ENCODE measurements around the gene RANBP9. TPM values are rescaled to one million over a fixed set of nuclear protein-coding genes. Genes with fewer than 3 reads are reported as not detected.

RANBP9 gene
- 13.4 to 16.8 TPM (median 13.9 TPM) in 5 replicates for total RNA-seq (2022; extraction: Qiagen RNA extraction; ENCODE audit: low read depth)

DNA sequence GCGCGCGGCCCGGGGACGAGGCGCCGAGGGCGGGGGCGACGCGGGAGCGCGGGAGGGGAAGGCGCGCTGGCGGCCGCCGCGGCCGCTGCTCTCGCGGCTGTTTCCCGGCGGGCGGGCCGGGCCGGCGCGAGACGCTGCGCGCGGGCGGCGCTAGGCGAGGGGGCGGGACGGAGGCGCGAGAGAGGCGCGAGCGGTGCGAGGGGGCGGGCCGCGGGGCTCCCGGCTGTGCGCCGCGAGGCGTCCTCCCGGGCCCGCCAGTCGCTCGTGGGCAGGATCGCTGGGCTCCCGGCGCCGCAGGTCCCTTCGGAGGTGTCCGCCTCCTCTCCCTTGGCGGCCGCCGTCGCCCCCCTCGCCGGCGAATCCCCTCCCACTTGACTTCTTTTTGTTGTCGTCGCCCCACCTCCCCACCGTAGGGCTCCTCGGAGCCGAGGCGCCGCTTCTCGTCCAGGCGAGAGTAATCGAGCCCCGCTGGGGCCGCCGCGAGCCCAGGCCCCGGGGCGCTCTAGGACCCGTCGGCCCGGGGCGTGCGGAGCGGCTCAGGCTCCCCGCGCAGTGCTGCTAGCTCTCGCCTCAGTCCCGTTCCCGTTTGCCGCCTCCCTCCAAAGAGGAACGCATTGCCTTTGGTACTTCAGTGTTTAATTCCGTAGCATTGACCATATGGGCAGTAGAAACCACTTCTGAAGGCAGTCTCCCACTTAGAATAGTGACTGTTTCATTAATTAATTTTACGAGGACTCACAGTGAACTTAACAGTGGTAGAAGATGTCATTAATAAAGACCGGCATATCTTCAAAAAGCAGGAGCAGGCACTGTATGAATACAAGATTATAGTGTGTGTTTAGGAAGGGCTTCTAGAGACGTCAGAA lies at the start of gene RANBP9:
RANBP9 (minus strand) TSS at position 103 of the 866 bp plus-strand sequence. CDS start 330 bp downstream, outside the sequence.

DNA sequence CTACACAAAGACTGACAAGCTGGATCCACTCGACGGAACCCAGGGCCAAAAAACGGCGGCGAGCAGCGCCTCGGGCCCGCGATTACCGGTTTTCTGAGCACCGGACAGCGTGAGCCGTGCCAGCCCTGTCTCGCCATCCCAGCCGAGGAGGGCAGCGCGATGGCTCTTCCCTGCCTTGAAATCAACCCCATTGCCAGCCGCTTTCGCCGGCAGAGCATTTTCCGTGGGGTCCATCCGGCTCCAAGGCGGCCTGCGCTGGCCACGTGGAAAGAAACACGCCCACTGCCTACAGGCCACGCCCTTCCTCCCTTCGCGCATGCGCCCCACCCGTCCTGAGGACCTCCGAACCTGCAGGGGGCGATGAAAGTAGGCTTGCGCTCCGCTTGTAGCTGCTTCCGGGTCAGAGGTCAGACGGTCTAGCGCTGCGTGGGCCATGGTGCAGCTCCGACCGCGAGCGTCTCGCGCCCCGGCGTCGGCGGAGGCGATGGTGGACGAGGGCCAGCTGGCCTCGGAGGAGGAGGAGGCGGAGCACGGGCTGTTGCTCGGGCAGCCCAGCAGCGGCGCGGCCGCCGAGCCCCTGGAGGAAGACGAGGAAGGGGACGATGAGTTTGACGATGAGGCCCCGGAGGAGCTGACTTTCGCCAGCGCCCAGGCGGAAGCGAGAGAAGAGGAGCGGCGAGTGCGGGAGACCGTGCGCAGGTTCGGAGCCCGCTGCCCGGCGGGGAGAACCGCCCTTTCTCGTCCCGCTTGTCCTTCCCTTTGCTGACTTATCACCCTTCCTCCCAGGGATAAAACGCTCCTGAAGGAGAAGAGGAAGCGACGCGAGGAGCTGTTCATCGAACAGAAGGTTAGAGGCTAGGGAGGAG lies 96.5 kb downstream of the RANBP9 start, which contains the start of gene NOL7:
NOL7 (plus strand) TSS at position 410 of the 866 bp plus-strand sequence; CDS start at position 434, 24 bp downstream.

DNA sequence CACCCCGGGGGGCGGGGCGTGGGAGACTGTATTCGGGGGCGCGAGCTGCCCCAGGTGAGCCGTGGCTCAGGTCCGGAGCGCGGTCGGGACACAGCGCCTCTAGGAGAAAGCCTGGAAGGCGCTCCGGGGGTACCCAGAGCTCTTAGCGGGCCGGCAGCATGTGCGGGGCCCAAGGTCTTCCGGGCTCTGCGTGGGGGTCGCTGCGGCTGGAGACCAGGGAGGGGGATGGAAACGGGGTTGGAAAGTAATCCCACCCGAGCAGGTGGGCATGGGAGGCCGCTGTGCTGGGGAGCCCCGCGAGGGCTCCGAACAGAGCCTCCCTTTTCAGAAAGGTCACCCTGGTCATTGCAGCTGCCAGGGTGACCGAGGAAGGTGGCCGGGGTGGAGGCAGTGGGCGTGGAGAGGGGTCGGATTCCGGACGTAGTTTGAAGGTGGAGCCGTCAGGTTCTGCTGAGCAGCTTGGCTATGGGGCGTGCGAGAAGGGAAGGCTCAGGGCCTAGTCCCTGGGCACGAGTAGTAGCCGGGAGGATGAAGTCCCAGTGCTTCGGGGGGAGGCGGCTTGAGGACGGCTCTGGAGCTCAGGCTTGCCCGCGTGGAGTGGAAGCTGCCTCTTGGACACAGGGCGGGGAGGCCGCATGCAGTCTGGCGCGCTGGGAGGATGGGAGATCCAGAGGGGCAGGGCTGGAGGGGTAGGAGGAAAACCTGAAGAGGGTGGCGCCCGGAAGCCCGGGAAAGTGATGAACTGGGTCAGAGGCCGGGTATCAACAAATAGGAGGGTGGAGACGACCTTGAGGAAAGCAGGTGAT lies 136.9 kb downstream of the RANBP9 start, which contains the start of gene SIRT5:
SIRT5 (plus strand) TSS at position 31 of the 806 bp plus-strand sequence. CDS start 9,510 bp downstream, outside the sequence.

Other genes starting within 250 kb of the RANBP9 start
- gene GFOD1, start 224.2 kb downstream of the RANBP9 start, total RNA-seq (2022; extraction: Qiagen RNA extraction; ENCODE audit: low read depth), result 1.7 to 2.4 TPM (median 1.8 TPM) in 5 replicates
- 3.6 to 4.8 TPM (median 4.2 TPM) in 5 replicates for gene SIRT5, start 137.2 kb downstream of the RANBP9 start, total RNA-seq (2022; extraction: Qiagen RNA extraction; ENCODE audit: low read depth)
- 71.4 to 78.0 TPM (median 74.8 TPM) in 5 replicates for gene NOL7, start 96.5 kb downstream of the RANBP9 start, total RNA-seq (2022; extraction: Qiagen RNA extraction; ENCODE audit: low read depth)
- gene MCUR1, start 102.7 kb upstream of the RANBP9 start, total RNA-seq (2022; extraction: Qiagen RNA extraction; ENCODE audit: low read depth), result 11.3 to 15.5 TPM (median 14.6 TPM) in 5 replicates
- 3.0 to 3.5 TPM (median 3.4 TPM) in 5 replicates for gene RNF182, start 213.1 kb upstream of the RANBP9 start, total RNA-seq (2022; extraction: Qiagen RNA extraction; ENCODE audit: low read depth)

All from A549 treated with CpdA at 1 μM for 4 hours (cell line).